HepG2 (cell line): ENCODE data around the gene OR6B3. TPM values are rescaled to one million over a fixed set of nuclear protein-coding genes. Genes with fewer than 3 reads are reported as not detected.

Experiments used
- ATAC-seq: fragments of 200-7000 bp; cut with Tn5 transposase; 3 replicates; pipeline ENCODE4 v1.9.1; 2020; ENCODE audit warnings: mild to moderate bottlenecking, moderate library complexity
- BruUV-seq: library from RNA; stranded (reverse); fragments of 400-500 nt; replicated peaks from 2 replicates; lab custom pipeline; 2021; lab: Mats Ljungman, UMichigan
- CTCF ChIA-PET: fragments of 300-600 bp; formaldehyde crosslinking; extraction: SDS; loops from one replicate; lab custom pipeline; 2021; ENCODE audit warnings: low total read pairs, inconsistent platforms, low intra/inter-chr PET ratio; lab: Yijun Ruan, JAX
- POLR2A ChIA-PET: fragments of 350-600 bp; sonication (Branson Sonifier 250); formaldehyde crosslinking; loops from one replicate; lab custom pipeline; 2020; ENCODE audit warnings: antibody characterized with exemption, inconsistent platforms; lab: Yijun Ruan, JAX
- DNase-seq: peaks from one replicate; pipeline ENCODE4 v3.0.0-alpha.2; 2015; ENCODE audit warnings: low spot score
- FAIRE-seq: peaks from 3 replicates; lab custom pipeline; 2011; peaks lifted over from hg19 to GRCh38; lab: Jason Lieb, UNC
- H2AFZ ChIP-seq: one replicate; pipeline ENCODE4 v1.6.1; 2011; ENCODE audit warnings: low read length, inconsistent platforms
- H3K27ac ChIP-seq: fragments of 300-600 bp; 3 replicates; pipeline ENCODE4 v1.8.0; 2011; ENCODE audit warnings: mixed run types, mild to moderate bottlenecking, mixed read lengths, low read length, inconsistent platforms; ENCODE audit not compliant: insufficient read depth; ENCODE audit errors: extremely low read length
- H3K27me3 ChIP-seq, 2 experiments: fragments of 200-600 bp in 1 of 2; 2 replicates in 1 of 2; 3 replicates in 1 of 2; pipeline versions ENCODE4 v1.6.0 to v1.8.0; 2011; ENCODE audit warnings: low read length in 2 of 2, mild to moderate bottlenecking in 2 of 2, moderate library complexity in 2 of 2, inconsistent platforms in 1 of 2; ENCODE audit not compliant: insufficient read depth in 2 of 2, control insufficient read depth in 1 of 2
- H3K36me3 ChIP-seq, 2 experiments: fragments of 200-600 bp in 1 of 2; replicated peaks in 1 of 2; 2 replicates in 1 of 2; 3 replicates in 1 of 2; pipeline versions ENCODE4 v1.5.1 to v1.8.0; 2011; ENCODE audit warnings: low read length in 2 of 2, inconsistent platforms in 1 of 2; ENCODE audit not compliant: insufficient read depth in 2 of 2, control insufficient read depth in 1 of 2
- H3K4me1 ChIP-seq: 2 replicates; pipeline ENCODE4 v1.5.1; 2012; ENCODE audit warnings: low read length, inconsistent platforms; ENCODE audit not compliant: insufficient read depth
- H3K4me2 ChIP-seq: 2 replicates; pipeline ENCODE4 v1.6.0; 2011; ENCODE audit warnings: low read depth, low read length, inconsistent platforms
- H3K4me3 ChIP-seq, 3 experiments: fragments of 200-600 bp in 1 of 3; sonication (generic), shearing (Covaris generic) in 1 of 3; replicated peaks in 1 of 3; 2 replicates each; pipeline ENCODE4 v1.5.1; 2011 to 2016; ENCODE audit warnings: low read length in 3 of 3, inconsistent platforms in 2 of 3, low read depth in 2 of 3, mild to moderate bottlenecking in 2 of 3, control low read depth in 1 of 3, mixed read lengths in 1 of 3; ENCODE audit not compliant: insufficient read depth in 1 of 3
- H3K79me2 ChIP-seq: one replicate; pipeline ENCODE4 v1.6.1; 2011; ENCODE audit warnings: low read length, inconsistent platforms; ENCODE audit not compliant: insufficient read depth
- H3K9ac ChIP-seq: 2 replicates; pipeline ENCODE4 v1.6.0; 2011; ENCODE audit warnings: mild to moderate bottlenecking, low read depth, low read length, inconsistent platforms; ENCODE audit not compliant: insufficient read depth
- H3K9me3 ChIP-seq: 2 replicates; pipeline ENCODE4 v1.5.1; 2012; ENCODE audit warnings: mild to moderate bottlenecking, low read length
- H4K20me1 ChIP-seq: 2 replicates; pipeline ENCODE4 v1.6.0; 2011; ENCODE audit warnings: inconsistent platforms, mild to moderate bottlenecking, low read length, moderate library complexity; ENCODE audit not compliant: insufficient read depth
- CBX2 ChIP-seq, 2 experiments: fragments of 200-600 bp in 1 of 2; sonication (generic); formaldehyde crosslinking in 1 of 2; IDR thresholded peaks; 2 replicates each; pipeline versions ENCODE4 v1.7.0 to v1.8.1; 2018 to 2022; ENCODE audit warnings: low read depth in 2 of 2, low read length in 1 of 2, mild to moderate bottlenecking in 1 of 2, missing genetic modification reagents in 1 of 2
- MXI1 ChIP-seq: IDR thresholded peaks from 3 replicates; pipeline ENCODE4 v1.6.1; 2012; ENCODE audit warnings: low read depth, low read length, inconsistent platforms, borderline replicate concordance
- NFE2L1 ChIP-seq: sonication (generic); formaldehyde crosslinking; IDR thresholded peaks from 2 replicates; pipeline ENCODE4 v1.4.0; 2020; ENCODE audit warnings: missing genetic modification reagents, mild to moderate bottlenecking, borderline replicate concordance
- PHB2 ChIP-seq: fragments of 450-650 bp; IDR thresholded peaks from 2 replicates; pipeline ENCODE4 v1.6.1; 2018; ENCODE audit not compliant: partially characterized antibody
- SMARCE1 ChIP-seq: fragments of 450-650 bp; IDR thresholded peaks from 2 replicates; pipeline ENCODE4 v1.6.1; 2017; ENCODE audit warnings: borderline replicate concordance
- THYN1 ChIP-seq: sonication (generic); formaldehyde crosslinking; IDR thresholded peaks from 2 replicates; pipeline ENCODE4 v1.8.1; 2023; ENCODE audit warnings: low read depth, mild to moderate bottlenecking, moderate library complexity, missing genetic modification reagents, borderline replicate concordance
- WGBS: methylation state at CpG from one replicate; pipeline ENCODE4 v1.1.6; 2017; ENCODE audit warnings: low lambda C conversion rate; 5-methylcytosine and 5-hydroxymethylcytosine counted together
- in situ Hi-C: cut with HindIII; loops from 2 replicates; pipeline ENCODE4 v1.10.0; 2017; ENCODE audit warnings: low pct_unique_long_range_greater_than_20kb; ENCODE audit not compliant: extremely low pct_ligation_motif_present
- intact Hi-C: fragments of 100-400 bp; cut with micrococcal nuclease; formaldehyde crosslinking; loops from one replicate; pipeline ENCODE4 v1.10.0; 2022; ENCODE audit not compliant: unreplicated experiment
- polyA plus RNA-seq, 8 experiments: library from polyadenylated mRNA; depleted of rRNA in 3 of 8; stranded (reverse) in 7 of 8; unstranded in 1 of 8; fragments of >200 nt; fragmentation: Illumina TruSeq in 4 of 8; extraction: Trizol in 4 of 8; gene quantifications; 2 replicates each; pipeline versions ENCODE4 v1.2.1 to v1.2.3, GENCODE V29; 2011 to 2016; ENCODE audit warnings: low read depth in 4 of 8, missing spikeins in 1 of 8, mixed read lengths in 1 of 8; ENCODE audit not compliant: insufficient read depth in 1 of 8
- total RNA-seq, 5 experiments: library from RNA; depleted of rRNA; stranded (reverse); fragments of >200 nt; fragmentation: Illumina TruSeq; extraction: Trizol; gene quantifications; 2 replicates each; pipeline ENCODE4 v1.2.3, GENCODE V29; 2016; ENCODE audit warnings: low read depth in 1 of 5
- TF ChIP-seq, protein P1 (sequence below): sonication (generic); formaldehyde crosslinking; IDR thresholded peaks from 2 replicates; pipeline ENCODE4 v1.5.0; 2020; ENCODE audit warnings: missing genetic modification reagents, mild to moderate bottlenecking, borderline replicate concordance
- TF ChIP-seq, protein P2 (sequence below): sonication (generic); formaldehyde crosslinking; IDR thresholded peaks from 2 replicates; pipeline ENCODE4 v1.4.0; 2020; ENCODE audit warnings: mild to moderate bottlenecking, missing genetic modification reagents
- TF ChIP-seq, protein P3 (sequence below): sonication (generic); formaldehyde crosslinking; IDR thresholded peaks from 2 replicates; pipeline ENCODE4 v1.9.0; 2022; ENCODE audit warnings: missing genetic modification reagents, mild to moderate bottlenecking, borderline replicate concordance
- TF ChIP-seq, protein P4 (sequence below): sonication (generic); formaldehyde crosslinking; IDR thresholded peaks from 2 replicates; pipeline ENCODE4 v1.4.0; 2020; ENCODE audit warnings: mild to moderate bottlenecking, missing genetic modification reagents

The OR6B3 gene
- total and polyA plus RNA-seq, 2 of the 13 experiments (the other 11 are each of a cell fraction or from before 2014, with no cell fraction given), result not detected

DNA sequence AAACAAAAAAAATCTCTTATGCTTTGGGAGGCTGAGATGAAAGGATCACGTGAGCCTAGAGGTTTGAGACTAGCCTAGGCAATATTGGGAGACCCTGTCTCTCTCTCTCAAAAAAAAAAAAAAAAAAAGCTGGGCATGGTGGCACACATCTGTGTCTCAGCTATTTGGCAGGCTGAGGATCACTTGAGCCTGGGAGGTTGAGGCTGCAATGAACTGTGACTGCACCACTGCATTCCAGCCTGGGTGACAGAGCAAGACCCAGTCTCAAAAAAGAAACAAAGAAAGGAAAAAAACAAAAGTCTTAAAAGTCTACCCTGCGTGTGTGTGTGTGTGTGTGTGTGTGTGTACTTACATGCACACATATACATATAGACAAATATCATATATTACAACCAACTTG lies 25.3 kb upstream of the OR6B3 start:
- in situ Hi-C loops, result no loop called here
- no peak overlapping the region for H3K27ac ChIP-seq
- FAIRE-seq, result no peak
- DNase-seq, result no peak
- peaks cover 17% of the 10 kb centered on the region for H3K9me3 ChIP-seq
- H2AFZ ChIP-seq, result no peak overlapping the region
- CTCF ChIA-PET, result no interaction called here
- TF ChIP-seq, protein P1, sequence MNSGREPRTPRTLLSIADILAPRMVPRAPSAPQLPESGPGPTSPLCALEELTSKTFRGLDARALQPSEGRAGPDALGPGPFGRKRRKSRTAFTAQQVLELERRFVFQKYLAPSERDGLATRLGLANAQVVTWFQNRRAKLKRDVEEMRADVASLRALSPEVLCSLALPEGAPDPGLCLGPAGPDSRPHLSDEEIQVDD (CRISPR knock-in tag), result no peak
- TF ChIP-seq, protein P2, sequence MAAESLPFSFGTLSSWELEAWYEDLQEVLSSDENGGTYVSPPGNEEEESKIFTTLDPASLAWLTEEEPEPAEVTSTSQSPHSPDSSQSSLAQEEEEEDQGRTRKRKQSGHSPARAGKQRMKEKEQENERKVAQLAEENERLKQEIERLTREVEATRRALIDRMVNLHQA (CRISPR knock-in tag), result no peak
- TF ChIP-seq, protein P3, sequence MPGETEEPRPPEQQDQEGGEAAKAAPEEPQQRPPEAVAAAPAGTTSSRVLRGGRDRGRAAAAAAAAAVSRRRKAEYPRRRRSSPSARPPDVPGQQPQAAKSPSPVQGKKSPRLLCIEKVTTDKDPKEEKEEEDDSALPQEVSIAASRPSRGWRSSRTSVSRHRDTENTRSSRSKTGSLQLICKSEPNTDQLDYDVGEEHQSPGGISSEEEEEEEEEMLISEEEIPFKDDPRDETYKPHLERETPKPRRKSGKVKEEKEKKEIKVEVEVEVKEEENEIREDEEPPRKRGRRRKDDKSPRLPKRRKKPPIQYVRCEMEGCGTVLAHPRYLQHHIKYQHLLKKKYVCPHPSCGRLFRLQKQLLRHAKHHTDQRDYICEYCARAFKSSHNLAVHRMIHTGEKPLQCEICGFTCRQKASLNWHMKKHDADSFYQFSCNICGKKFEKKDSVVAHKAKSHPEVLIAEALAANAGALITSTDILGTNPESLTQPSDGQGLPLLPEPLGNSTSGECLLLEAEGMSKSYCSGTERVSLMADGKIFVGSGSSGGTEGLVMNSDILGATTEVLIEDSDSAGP (CRISPR knock-in tag), result no peak
- TF ChIP-seq, protein P4, sequence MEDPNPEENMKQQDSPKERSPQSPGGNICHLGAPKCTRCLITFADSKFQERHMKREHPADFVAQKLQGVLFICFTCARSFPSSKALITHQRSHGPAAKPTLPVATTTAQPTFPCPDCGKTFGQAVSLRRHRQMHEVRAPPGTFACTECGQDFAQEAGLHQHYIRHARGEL (CRISPR knock-in tag), result no peak
- TF ChIP-seq MXI1 (no peak), PHB2 (no peak), NFE2L1 (CRISPR knock-in tag) (no peak), CBX2 (IDR thresholded peaks at IDR 0.05; ENCODE audit: low read depth, low read length) (no peak), CBX2 (CRISPR knock-in tag; IDR thresholded peaks at IDR 0.05; ENCODE audit: low read depth) (no peak), THYN1 (no peak), SMARCE1 (no peak)
- TF ChIP-seq, all 625 proteins: peak for 0
- H3K4me3 ChIP-seq, result no peak overlapping the region
- WGBS, result 1% methylated on average over 2 of the region's 2 CpGs
- no peak for ATAC-seq
- H4K20me1 ChIP-seq, result no peaks in the 10 kb centered on the region
- no peaks in the 10 kb centered on the region for H3K79me2 ChIP-seq
- intact Hi-C loops, result no loop called here
- no peaks in the 10 kb centered on the region for H3K4me1 ChIP-seq
- POLR2A ChIA-PET, result no interaction called here
- no peaks in the 10 kb centered on the region for H3K36me3 ChIP-seq
- no peak overlapping the region for H3K4me2 ChIP-seq
- BruUV-seq, result no TSS peak
- peaks cover 0 to 5% of the 10 kb centered on the region in 2 experiments; a peak in 2 of 5 replicates for H3K27me3 ChIP-seq
- no peak overlapping the region for H3K9ac ChIP-seq
